Esophagus mucosa (tissue), 1 donor: Measurements from ENCODE around the gene ABCG5. TPM values are rescaled to one million over a fixed set of nuclear protein-coding genes. Genes with fewer than 3 reads are reported as not detected.

Experiments
- ATAC-seq: fragments of 200-7000 bp; cut with Tn5 transposase; one replicate; pipeline ENCODE4 v1.9.1; 2020
- total RNA-seq: library from RNA; stranded (reverse); gene quantifications from one replicate; pipeline ENCODE4 v1.2.4, GENCODE V29; 2023
- donor health status: DM: yes; HTN: yes; CAD: no.

ABCG5 gene
- not detected for total RNA-seq

DNA sequence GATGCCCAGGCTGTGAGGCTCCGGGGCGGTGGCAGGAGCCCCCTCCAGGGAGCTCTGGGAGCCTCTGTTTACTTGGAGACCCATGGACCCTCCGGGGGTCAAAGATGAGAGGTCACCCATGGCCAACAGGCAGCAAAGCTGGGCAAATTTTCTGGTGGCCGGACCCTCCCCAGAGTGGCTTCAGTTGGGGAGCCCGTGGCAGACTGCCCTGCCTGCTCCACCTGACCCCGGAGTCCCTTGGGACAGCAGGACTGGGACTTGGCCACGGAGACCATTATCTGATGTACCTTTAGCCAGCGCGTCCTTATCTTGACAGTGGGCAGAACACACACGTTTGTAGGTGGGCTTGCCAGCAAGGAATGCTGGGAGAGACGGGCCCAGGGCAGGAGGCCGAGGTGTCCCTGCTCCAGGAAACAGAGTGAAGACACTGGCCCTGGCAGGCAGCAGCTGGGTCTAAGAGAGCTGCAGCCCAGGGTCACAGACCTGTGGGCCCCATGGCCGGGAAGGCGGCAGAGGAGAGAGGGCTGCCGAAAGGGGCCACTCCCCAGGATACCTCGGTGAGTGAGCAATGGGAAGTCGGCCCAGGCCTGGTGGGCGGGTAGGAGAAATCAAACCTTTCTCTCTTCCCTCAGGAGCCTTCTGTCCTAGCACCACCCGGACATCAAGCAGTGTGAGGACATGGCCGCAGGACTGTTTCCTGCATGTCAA is at the start of gene ABCG5, which contains the start of gene ABCG8:
Gene ABCG5, minus strand, starts transcription at position 280 of the 708 bp plus-strand sequence. Its CDS starts 160 bp downstream, at position 120.
Gene ABCG8, plus strand, starts transcription at position 412 of the 708 bp plus-strand sequence. Its CDS starts 83 bp downstream, at position 495.
- ATAC-seq: no peak

DNA sequence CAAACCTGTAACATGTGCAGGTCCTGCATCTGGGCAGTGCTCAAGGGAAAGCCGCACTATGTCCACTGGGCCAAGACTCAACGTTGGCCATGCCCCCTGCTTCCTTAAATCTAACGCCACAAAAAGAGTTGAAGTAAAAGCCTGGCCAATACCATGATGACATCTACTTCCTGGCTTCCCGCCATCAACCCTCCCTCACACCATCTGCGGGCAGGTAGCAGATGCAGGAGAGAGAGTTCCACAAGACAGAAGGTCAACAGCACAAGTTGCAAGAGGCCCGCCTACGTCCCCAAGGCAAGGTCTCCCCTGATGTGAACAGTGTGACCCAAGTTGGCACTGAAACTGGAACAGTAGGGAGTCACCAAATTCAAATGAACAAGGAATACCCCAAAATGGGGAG is 48.5 kb upstream of the ABCG5 start:
- ATAC-seq: no peak

DNA sequence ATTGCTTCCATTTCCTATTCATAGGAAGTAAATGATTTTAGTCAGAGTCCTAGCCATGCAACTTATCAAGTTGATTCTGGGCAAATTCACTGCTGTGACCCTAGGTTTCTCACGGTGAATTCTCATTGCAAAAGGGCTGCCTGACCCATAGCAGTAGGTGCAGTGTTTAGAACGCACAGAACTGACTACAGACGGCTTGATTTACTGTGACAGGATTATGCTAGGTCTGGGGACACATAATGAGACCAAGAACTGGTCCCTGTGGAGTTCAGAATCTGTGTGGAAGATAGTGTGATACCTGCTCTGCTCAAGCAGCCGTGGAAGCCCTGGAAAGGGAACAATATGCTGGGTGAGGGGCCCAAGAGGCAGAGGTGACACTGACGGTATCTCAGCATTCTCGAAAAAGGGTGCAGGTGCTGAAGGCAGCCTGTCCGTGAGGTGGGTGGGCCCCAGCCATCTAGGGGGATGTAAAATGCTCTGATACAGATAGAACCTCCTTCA is 46.5 kb upstream of the ABCG5 start:
- no peak for ATAC-seq

DNA sequence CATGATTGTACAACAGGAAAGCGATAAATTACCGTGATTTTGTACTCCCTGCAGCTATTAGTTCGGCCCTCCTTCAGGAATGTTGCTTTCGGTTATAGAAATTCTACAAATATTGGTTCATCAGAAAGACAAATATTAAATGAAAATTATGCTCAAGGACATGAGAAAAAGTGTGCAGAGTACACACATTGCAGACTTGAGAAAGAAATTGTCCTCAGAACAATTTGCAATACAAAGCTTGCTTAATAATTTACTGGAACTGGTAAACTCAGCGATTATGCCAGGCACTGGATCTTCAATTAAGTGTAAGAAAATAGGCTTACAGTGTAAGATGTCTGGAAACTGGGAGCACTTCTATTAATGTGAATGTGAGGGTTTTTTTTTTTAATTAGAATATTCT is 46.0 kb upstream of the ABCG5 start:
- no peak for ATAC-seq

DNA sequence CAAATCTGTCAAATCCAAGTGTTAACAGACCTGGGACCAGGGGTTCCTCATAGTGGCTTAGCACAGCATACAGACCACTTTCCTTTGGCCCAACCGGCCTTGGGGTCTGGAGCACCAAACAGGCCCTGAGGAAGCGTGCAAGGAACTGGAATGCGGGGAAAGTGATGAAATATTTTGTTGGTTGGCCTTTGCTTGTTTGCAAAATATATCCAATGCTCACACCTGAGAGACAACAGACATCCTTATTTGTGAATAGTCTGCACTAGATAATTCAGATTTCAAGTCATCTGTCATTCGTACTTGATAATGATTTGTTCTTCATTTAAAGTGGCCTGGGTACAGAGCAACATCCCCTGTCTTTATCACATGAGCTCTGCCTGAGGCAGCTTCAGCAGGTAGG is 43.7 kb upstream of the ABCG5 start:
- no peak for ATAC-seq

DNA sequence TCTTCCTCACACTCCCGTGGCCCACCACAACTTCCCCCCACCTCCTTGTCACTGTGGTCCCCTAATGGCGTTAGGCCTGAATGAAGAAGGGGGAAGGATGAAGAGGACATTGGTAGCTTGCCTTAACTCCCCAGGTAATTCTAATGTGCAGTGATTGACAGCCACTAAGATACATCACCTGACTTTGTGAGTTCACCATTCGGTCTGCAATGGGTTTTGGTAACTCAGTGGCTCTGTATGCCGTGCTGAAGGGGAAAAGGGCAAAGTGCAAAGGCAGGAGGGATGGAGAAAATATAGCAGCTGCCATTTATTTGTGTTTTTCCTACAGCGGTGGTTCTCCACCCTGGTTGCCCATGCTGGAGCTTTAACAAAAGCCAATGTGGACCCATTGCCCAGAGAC is 42.3 kb upstream of the ABCG5 start:
- ATAC-seq: no peak

DNA sequence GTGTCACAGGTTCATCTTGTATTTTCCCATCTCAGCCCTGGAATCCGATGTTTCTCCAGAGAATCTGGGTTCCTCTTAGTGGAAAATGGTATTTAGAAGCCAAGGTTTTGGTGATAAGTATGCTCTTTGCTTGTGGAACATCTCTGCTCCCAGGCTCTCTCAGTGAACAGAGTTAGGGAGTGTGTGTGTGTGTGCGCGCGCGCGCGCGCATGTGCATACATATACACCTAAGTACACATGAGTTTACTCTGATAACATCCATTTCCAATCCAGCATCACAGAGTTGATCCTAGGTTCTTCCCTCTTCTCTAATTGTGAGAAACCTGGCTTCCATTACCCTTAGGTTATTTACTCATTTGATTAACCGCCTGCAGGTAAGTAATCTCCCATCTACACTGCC is 41.8 kb upstream of the ABCG5 start:
- ATAC-seq: no peak

DNA sequence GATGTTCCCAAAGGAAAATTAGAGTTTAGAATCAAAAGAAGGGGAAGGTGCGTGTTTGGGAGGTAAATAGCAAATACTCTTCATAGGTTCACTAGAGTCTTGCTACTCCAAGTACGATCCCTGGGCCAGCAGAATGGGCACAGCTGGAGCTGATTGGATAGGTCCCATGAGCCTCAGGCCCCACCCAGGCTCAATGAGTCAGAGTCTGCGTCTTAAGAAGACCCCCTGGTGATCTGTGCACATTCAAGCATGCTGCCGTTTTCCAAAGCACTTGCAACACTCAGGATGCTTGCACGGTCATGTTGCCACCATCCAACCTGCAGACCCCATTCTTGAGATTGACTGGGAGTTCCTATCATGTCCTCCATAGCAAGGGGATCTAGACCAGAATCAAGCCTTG is 40.6 kb upstream of the ABCG5 start:
- no peak for ATAC-seq

DNA sequence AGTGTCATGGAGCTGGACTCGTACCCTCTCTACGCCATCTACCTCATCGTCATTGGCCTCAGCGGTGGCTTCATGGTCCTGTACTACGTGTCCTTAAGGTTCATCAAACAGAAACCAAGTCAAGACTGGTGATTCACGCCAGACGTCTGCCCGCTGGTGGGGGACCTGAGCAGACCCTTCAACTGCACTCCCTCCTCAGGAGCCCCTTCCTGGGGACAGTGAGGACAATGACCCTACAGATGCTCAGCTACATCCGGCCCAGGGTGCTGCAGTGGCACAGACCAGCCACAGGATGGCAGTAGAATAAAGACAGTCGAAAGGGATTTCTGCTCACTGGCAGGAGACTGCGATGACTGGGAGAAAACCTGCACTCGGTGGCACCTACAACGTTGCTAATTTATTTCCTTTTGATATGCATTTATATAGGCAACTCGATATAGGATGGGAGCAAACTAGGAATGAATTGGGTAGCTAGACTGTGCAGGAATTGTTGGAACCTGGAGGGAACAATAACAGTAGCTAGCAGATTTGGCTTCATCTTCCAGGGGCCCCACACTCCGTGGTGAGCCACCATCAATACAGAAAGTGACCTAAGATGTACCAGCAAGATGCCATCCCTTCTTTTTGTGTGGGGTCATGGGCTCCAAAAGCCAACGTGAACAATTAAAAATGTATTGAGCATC is 39.3 kb upstream of the ABCG5 start:
- peak; percentile 78 for ATAC-seq

DNA sequence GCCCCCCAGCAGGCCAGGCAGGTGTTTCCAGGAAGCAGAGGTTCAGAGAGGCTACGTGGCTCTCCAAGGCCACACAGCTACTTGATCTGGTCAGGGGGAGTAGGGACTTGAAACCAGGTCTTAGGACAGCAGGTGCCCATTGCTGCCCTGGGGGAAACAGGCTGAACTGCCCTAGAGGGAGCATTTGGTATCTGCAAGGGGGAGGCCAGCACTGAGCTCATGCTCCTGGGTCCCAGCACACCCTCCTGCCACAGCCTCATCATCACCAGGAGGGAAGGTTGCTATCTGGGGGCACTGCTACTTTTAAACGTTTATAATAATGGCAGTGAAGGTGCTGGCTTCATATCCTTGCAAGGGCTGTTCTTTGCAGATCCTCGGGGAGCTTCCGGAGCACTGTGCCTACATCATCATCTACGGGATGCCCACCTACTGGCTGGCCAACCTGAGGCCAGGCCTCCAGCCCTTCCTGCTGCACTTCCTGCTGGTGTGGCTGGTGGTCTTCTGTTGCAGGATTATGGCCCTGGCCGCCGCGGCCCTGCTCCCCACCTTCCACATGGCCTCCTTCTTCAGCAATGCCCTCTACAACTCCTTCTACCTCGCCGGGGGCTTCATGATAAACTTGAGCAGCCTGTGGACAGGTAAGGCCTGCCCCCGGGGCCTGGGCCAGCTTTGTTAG is 36.3 kb upstream of the ABCG5 start:
- ATAC-seq: no peak

DNA sequence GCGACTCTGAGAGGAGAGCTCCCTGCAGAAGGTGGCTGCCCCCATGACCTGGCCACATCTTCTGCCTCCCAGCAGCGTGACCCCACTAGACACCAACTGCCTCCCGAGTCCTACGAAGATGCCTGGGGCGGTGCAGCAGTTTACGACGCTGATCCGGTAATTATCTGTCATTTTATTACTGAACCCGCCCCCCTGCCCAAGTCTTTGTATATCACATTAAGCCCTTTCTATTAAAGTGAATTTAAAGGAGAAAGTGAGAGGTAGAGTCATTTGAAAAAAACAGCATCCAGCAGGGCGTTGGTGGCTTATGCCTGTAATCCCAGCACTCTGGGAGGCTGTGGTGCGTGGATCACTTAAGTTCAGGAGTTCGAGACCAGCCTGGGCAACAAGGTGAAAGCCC is 33.5 kb upstream of the ABCG5 start:
- no peak for ATAC-seq

DNA sequence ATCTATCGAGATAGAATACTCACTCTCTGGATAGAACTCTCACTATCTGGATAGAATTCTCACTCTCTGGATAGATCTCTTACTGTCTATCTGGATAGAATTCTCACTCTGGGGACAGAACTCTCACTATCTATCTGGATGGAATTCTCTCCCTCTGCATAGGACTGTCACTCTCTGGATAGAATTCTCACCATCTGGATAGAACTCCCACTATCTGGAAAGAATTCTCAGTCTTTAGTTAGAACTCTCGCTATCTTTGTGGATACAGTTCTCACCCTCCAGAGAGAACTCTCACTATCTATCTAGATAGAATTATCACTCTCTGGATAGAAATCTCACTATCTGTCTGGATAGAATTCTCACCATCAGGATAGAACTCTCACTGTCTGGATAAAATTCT is 16.7 kb upstream of the ABCG5 start:
- no peak for ATAC-seq

DNA sequence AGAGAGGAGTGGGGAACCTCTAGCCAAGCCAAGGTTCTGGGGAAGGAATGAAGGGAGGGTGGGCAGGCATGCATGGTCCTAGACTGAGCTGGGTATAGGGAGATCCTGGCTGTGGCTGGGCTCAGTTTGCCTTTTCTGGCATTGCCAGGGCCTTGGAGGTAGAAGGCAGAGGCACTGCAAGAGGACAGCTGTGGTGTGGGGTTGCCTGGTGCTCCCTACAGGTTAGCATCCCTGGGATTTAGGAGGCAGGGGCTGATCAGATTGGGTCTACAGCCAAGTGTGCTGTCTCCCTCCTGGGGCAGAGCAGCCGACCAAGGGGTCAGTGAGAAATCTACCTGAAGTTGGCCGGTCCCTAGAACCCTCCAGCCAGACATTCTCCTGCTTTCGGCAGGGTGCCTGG is 16.0 kb upstream of the ABCG5 start:
- ATAC-seq: no peak

DNA sequence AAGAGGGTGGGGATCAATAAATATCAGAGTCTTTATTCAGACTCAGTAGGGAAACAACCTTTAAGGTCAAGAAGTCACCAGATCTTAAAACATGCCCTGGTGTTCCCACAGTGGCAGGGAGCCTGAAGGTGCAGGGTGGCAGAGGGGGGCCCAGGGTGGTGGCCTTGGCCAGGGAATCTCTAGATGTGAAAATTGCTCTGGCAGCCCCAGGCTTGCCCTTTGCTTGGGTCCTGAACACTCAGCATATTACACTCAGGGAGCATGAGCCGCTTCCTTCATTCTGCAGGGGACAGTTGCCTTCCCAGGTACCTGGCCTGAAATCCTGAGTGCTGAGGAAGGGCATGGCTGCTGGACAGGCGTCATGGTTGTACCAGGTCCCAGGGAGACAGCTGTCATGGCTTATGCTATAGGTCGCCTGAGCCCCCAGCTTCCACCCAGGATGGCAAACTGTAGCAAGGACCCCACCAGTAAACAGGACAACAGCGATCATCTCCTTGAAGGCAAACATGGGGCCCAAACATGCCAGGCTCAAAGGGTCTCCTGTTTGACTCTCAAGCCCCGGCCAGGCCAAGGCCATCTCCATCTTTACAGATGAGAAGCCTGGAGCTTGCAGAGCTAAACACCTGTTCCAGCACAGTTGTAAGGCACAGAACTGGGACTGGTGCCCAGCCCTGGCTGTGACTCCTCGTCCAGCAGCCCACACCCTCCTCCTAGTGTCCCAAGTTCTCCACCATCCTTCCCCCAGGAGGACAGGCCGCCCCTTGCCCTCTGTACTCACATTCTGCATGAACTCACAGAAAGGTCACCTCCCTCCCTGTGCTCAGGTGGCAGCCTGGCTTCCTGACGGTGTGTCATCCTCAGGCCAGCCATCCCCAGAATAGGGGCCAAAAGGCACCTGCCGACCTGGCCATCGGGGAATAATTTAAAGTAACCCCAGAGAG is 14.8 kb upstream of the ABCG5 start:
- ATAC-seq: no peak

DNA sequence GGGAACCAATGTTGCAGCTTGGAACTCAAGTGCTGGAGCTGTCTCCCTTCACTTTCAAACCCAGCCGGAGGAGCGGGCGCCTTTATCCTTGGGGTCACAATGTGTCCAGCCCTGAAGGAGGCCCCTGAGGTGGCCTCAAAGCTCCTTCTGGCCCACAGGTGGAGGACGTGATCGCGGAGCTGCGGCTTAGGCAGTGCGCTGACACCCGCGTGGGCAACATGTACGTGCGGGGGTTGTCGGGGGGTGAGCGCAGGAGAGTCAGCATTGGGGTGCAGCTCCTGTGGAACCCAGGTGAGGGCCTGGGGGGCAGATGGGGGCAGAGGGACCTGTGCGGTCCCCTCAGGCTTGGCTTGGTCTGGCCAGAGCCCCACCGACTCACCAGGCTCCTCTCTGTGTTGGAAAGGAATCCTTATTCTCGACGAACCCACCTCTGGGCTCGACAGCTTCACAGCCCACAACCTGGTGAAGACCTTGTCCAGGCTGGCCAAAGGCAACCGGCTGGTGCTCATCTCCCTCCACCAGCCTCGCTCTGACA is 13.6 kb upstream of the ABCG5 start:
- no peak for ATAC-seq

DNA sequence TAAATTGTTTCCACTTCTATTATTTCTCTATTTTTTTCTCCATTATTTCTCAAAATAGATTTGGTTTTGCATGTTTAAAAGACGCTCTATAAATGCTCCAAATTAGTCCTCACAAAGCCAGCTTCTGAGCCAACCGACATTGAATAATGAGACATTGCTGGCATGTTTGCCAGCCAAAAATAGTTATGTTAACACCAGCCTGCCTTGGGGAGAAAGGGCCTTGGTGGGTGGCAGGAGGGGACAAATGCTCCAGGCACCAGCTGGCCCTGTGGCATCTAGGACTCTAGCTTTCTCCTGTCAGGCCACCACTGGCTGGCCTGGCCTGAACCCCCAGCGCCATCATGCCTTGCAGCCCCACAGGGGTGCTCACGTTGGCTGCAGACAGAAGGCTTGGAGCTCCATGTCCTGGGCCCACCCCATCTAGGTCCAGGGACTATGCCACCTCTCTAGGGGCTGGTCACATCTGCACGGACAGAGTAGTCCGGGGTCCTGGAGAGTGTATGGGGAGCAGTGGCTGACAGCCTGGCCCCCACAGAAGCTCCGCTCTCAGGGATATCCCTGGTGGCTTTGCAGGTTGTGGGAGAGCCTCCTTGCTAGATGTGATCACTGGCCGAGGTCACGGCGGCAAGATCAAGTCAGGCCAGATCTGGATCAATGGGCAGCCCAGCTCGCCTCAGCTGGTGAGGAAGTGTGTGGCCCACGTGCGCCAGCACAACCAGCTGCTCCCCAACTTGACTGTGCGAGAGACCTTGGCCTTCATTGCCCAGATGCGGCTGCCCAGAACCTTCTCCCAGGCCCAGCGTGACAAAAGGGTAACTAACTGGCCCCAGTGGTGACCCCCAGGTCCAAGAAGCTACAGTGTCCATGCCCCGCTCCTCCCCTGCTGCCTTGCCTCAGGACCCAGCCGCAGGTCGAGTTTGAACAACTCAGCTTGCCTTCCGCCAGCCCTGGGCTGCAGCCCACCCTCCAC is 12.7 kb upstream of the ABCG5 start:
- ATAC-seq: no peak

DNA sequence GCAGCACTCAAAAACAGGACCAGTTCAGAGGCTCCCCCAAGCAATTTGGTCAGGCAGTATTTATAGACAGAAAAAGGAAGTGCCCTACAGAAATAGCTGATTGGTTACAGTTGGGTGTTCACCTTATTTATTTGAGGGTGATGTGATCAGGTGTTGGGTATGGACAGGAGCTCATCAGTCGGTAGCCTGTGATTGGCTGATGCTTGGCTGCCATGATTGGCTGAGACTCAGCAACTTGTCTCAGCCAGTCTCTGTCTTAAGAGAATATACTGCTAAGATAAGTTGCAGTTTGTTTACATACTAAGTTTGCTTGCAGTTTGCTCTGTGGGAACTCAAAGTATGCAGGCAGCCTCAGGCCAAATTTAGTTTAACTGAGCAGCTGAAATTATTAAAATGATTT is 9.6 kb upstream of the ABCG5 start:
- ATAC-seq: no peak

DNA sequence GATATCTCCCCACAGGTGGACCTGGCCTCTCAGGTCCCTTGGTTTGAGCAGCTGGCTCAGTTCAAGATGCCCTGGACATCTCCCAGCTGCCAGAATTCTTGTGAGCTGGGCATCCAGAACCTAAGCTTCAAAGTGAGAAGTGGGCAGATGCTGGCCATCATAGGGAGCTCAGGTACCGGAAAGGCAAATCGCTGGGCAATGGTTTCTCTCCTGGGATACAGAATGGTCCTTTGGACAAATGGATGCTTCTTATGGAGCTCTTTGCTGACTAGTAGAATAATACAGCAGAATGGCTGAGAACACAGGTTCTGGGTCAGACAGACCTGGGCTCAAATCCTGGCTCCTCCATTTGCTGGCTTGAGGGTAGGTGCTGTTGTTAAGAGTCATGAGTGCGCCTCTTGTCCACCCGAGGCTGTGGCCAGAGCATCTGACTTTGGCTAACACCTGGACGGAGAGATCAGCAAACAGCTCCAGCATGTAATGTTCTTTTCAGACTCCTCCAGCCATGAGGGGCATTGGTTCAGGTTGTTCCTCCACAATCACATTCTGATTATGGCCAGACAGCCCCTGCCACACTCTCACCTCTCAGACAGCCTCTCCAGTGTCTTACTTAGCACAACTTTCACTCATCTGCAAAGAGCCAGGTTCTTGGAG is 7.6 kb upstream of the ABCG5 start:
- ATAC-seq: no peak

DNA sequence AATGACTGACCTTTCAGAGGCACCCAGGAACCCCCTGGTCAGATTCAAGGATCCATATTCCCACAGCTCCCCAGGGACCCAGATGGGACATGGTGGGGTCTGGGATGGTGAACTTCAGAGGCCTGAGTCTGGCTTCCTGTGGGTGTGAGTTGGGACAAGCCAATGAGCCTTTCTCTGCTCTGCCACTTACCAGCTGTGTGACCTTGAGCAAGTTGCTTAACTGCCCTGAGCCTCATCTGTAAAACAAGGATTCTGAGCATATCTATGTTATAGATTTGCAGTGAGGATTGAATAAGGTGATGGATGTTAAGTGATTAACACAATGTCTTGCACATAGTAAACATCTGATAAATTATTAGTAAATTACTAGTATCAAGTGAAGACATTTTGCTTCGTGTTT is 6.5 kb upstream of the ABCG5 start:
- ATAC-seq: no peak

DNA sequence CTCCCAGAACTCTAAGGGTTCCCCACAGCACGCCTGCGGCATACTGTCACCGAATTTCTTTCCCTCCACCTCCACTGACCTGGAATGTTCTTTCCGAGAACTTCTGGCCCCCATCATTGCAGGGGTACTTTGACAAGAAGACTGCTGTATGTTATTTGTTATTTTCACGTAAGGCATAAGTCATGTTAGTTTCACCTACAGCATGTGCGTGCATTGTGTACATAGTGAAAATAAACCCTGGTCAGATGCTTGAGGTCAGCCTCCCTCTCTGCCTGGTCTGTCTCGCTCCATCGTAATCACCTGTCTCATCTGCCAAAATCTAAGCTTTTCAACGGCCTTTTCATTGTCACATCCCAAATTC is 4.2 kb upstream of the ABCG5 start:
- ATAC-seq: no peak
